AG04449 (cell line): Measurements from ENCODE around the gene PGPEP1.
"Not testable (repeated sequence)": the region's sequence is repeated elsewhere in the genome, so short reads cannot be mapped to it uniquely, and the experiment has no call there.

Experiments used
- CTCF ChIA-PET: fragments of 350-600 bp; formaldehyde crosslinking; extraction: SDS; loops from one replicate; lab custom pipeline; 2021; ENCODE audit warnings: antibody characterized with exemption; lab: Yijun Ruan, JAX
- POLR2A ChIA-PET: fragments of 400-600, 350-600 bp; formaldehyde crosslinking; extraction: SDS; loops from one replicate; lab custom pipeline; 2020; ENCODE audit warnings: antibody characterized with exemption, inconsistent platforms; lab: Yijun Ruan, JAX
- DNase-seq: peaks from one replicate; pipeline ENCODE4 v3.0.0-alpha.2; 2010; ENCODE audit warnings: low read depth, low spot score
- H3K4me3 ChIP-seq: 2 replicates; pipeline ENCODE4 v1.5.1; 2011; ENCODE audit warnings: low read depth, mild to moderate bottlenecking, control low read depth, low read length
- CTCF ChIP-seq: IDR thresholded peaks from one replicate; pipeline ENCODE4 v1.5.1; 2011; ENCODE audit warnings: mild to moderate bottlenecking, moderate library complexity, low read length, control low read depth, inconsistent platforms; ENCODE audit not compliant: insufficient read depth; ENCODE audit errors: missing control alignments

PGPEP1 gene

GRCh38 chr19:18321734-18322102 is 18.7 kb upstream of the PGPEP1 start:
- ChIA-PET POLR2A (interaction anchor here (2.2 to 3.8 kb wide), 3 partner anchors 17 to 43 kb away, joined by 11 to 146 read pairs (median 13); partner anchors contain the start of gene JUND), CTCF (interaction anchor here (0.7 to 8.0 kb wide), 22 partner anchors 8 to 208 kb away, joined by 3 to 161 read pairs (median 5); partner anchors contain the start of genes GDF15 and JUND)
- TF ChIP-seq CTCF, result no peak
- no peak for DNase-seq
- H3K4me3 ChIP-seq, result peak overlapping the region; percentile 84

GRCh38 chr19:18322318-18322758 is 18.1 kb upstream of the PGPEP1 start:
- CTCF ChIA-PET, result interaction anchor here (0.7 to 8.0 kb wide), 23 partner anchors 9 to 209 kb away, joined by 3 to 161 read pairs (median 5); partner anchors contain the start of genes GDF15 and JUND
- TF ChIP-seq CTCF, result peak; percentile 27
- peak overlapping the region; percentile 84 for H3K4me3 ChIP-seq
- POLR2A ChIA-PET, result interaction anchor here (0.5 to 3.8 kb wide), 5 partner anchors 17 to 92 kb away, joined by 3 to 146 read pairs (median 11); partner anchors contain the start of gene JUND
- DNase-seq, result no peak

- peak; percentile 65 for DNase-seq
- POLR2A ChIA-PET, result interaction anchor here (0.5 to 3.8 kb wide), 5 partner anchors 18 to 91 kb away, joined by 3 to 146 read pairs (median 11); partner anchors contain the start of gene JUND
- peak; percentile 41 for TF ChIP-seq CTCF
- CTCF ChIA-PET, result interaction anchor here (0.8 to 8.0 kb wide), 18 partner anchors 10 to 209 kb away, joined by 3 to 161 read pairs (median 6); partner anchors contain the start of gene JUND
- peak within 1 kb of the TSS; percentile 84 for H3K4me3 ChIP-seq
Observed at GRCh38 chr19:18322759-18323460, 17.5 kb upstream of the PGPEP1 start, which contains the start of gene LSM4. TSS of gene LSM4 (minus strand) at chr19:18323076. CDS start at chr19:18323020, 56 bp downstream.

GRCh38 chr19:18324373-18324731 is 16.0 kb upstream of the PGPEP1 start:
- DNase-seq, H3K4me3 ChIP-seq: not testable (repeated sequence)
- ChIA-PET CTCF (interaction anchor here (0.9 to 7.7 kb wide), 4 partner anchors 8 to 87 kb away, joined by 3 to 321 read pairs (median 24); partner anchors contain the start of genes IQCN and JUND), POLR2A (interaction anchor here (7.3 kb wide), 1 partner anchor 45 kb away, joined by 87 read pairs; the partner anchor contains the start of gene JUND)

GRCh38 chr19:18326772-18327171 is 13.6 kb upstream of the PGPEP1 start:
- H3K4me3 ChIP-seq, result no peak overlapping the region
- no peak for DNase-seq
- TF ChIP-seq CTCF, result no peak
- ChIA-PET POLR2A (interaction anchor here (7.3 kb wide), 1 partner anchor 47 kb away, joined by 87 read pairs; the partner anchor contains the start of gene JUND), CTCF (interaction anchor here (1.0 to 7.7 kb wide), 9 partner anchors 11 to 165 kb away, joined by 3 to 321 read pairs (median 10); partner anchors contain the start of genes IQCN and JUND)

GRCh38 chr19:18328340-18329034 is 11.9 kb upstream of the PGPEP1 start:
- POLR2A ChIA-PET, result interaction anchor here (0.7 to 7.3 kb wide), 7 partner anchors 11 to 59 kb away, joined by 3 to 87 read pairs (median 4); partner anchors contain the start of genes GDF15 and JUND
- CTCF ChIA-PET, result interaction anchor here (0.6 to 7.7 kb wide), 43 partner anchors 8 to 235 kb away, joined by 3 to 321 read pairs (median 6); partner anchors contain the start of genes GDF15, IQCN, JUND and SSBP4
- DNase-seq, result peak; percentile 87
- TF ChIP-seq CTCF, result peak; percentile 78
- peak overlapping the region; percentile 46 for H3K4me3 ChIP-seq
